HG02885 (cell line): Measurements from ENCODE around the gene ORC1.
"Not testable (repeated sequence)": the region's sequence is repeated elsewhere in the genome, so short reads cannot be mapped to it uniquely, and the experiment has no call there.

Experiments
- ATAC-seq: cut with Tn5 transposase; IDR thresholded peaks from one replicate; pipeline ENCODE4 v1.9.1; 2021; ENCODE audit warnings: mild to moderate bottlenecking; ENCODE audit not compliant: unreplicated experiment, poor library complexity

ORC1 gene

GRCh38 chr1:52393174-52393573 lies 11.0 kb downstream of the ORC1 start:
- ATAC-seq = no peak

- no peak for ATAC-seq
These were observed 17.8 kb downstream of the ORC1 start for GRCh38 chr1:52386458-52386857.

- ATAC-seq = no peak
These were observed 18.8 kb downstream of the ORC1 start for GRCh38 chr1:52385376-52385775.

GRCh38 chr1:52369851-52370250 lies 34.4 kb downstream of the ORC1 start:
- ATAC-seq = not testable (repeated sequence)

GRCh38 chr1:52368383-52369172 lies 35.6 kb downstream of the ORC1 start:
- no peak for ATAC-seq

GRCh38 chr1:52367272-52367671 lies 37.0 kb downstream of the ORC1 start:
- no peak for ATAC-seq

GRCh38 chr1:52366517-52366827 lies 37.8 kb downstream of the ORC1 start:
- ATAC-seq = no peak

GRCh38 chr1:52365746-52366516 lies 38.3 kb downstream of the ORC1 start, which contains the start of gene CC2D1B:
CC2D1B (minus strand) TSS chr1:52366205; CDS start chr1:52364620, 1,585 bp downstream.
- peak; percentile 90 for ATAC-seq

GRCh38 chr1:52365071-52365745 lies 39.0 kb downstream of the ORC1 start:
- ATAC-seq = no peak

- no peak for ATAC-seq
These were observed 39.9 kb downstream of the ORC1 start for GRCh38 chr1:52364235-52364839.

GRCh38 chr1:52360595-52360968 lies 43.6 kb downstream of the ORC1 start:
- ATAC-seq = no peak

- ATAC-seq = no peak
These were observed 44.3 kb downstream of the ORC1 start for GRCh38 chr1:52359676-52360594.

- no peak for ATAC-seq
These were observed 45.2 kb downstream of the ORC1 start for GRCh38 chr1:52358851-52359497.

- no peak for ATAC-seq
These were observed 46.8 kb downstream of the ORC1 start for GRCh38 chr1:52357397-52357796.

- no peak for ATAC-seq
These were observed 47.3 kb downstream of the ORC1 start for GRCh38 chr1:52356818-52357355.

GRCh38 chr1:52355847-52356505 lies 48.2 kb downstream of the ORC1 start:
- ATAC-seq = no peak

- no peak for ATAC-seq
These were observed 48.8 kb downstream of the ORC1 start for GRCh38 chr1:52355436-52355835.

GRCh38 chr1:52352690-52353089 lies 51.5 kb downstream of the ORC1 start:
- ATAC-seq = no peak
